Liver (tissue), 9 donors: Measurements from ENCODE around the gene GREB1L. TPM values are rescaled to one million over a fixed set of nuclear protein-coding genes. Genes with fewer than 3 reads are reported as not detected.

ENCODE experiments used
- DNase-seq: peaks from one replicate; pipeline ENCODE4 v3.0.0-alpha.2; 2017; ENCODE audit warnings: low spot score
- H3K27ac ChIP-seq, 2 donors: one replicate each; pipeline ENCODE4 v1.7.0; 2013; ENCODE audit warnings: inconsistent platforms in 2 of 2, low read length in 2 of 2, control low read depth in 1 of 2, low read depth in 1 of 2, mild to moderate bottlenecking in 1 of 2
- H3K27me3 ChIP-seq, 4 donors: one replicate each; pipeline versions ENCODE4 v1.6.1 to v1.7.0; 2013; ENCODE audit warnings: low read length in 3 of 4, inconsistent platforms in 1 of 4, mild to moderate bottlenecking in 1 of 4, moderate library complexity in 1 of 4; ENCODE audit not compliant: control insufficient read depth in 4 of 4, insufficient read depth in 4 of 4
- H3K36me3 ChIP-seq, 4 donors: one replicate each; pipeline versions ENCODE4 v1.6.1 to v1.7.0; 2013; ENCODE audit warnings: low read length in 3 of 4, mild to moderate bottlenecking in 3 of 4, low read depth in 1 of 4, moderate library complexity in 1 of 4; ENCODE audit not compliant: control insufficient read depth in 4 of 4, insufficient read depth in 3 of 4
- H3K4me1 ChIP-seq, 4 donors: one replicate each; pipeline versions ENCODE4 v1.6.1 to v1.7.0; 2013; ENCODE audit warnings: low read length in 3 of 4, mild to moderate bottlenecking in 3 of 4, moderate library complexity in 1 of 4; ENCODE audit not compliant: control insufficient read depth in 4 of 4, insufficient read depth in 4 of 4
- H3K4me3 ChIP-seq, 3 donors: one replicate each; pipeline versions ENCODE4 v1.6.1 to v1.7.0; 2013; ENCODE audit warnings: low read length in 3 of 3, control low read depth in 1 of 3, low read depth in 1 of 3, mild to moderate bottlenecking in 1 of 3
- H3K9ac ChIP-seq, 2 donors: one replicate each; pipeline ENCODE4 v1.7.0; 2013; ENCODE audit warnings: low read length in 2 of 2, mild to moderate bottlenecking in 2 of 2, moderate library complexity in 2 of 2, control low read depth in 1 of 2, low read depth in 1 of 2
- H3K9me3 ChIP-seq, 4 donors: one replicate each; pipeline versions ENCODE4 v1.6.1 to v1.7.0; 2013; ENCODE audit warnings: low read length in 3 of 4; ENCODE audit not compliant: control insufficient read depth in 4 of 4
- EGR1 ChIP-seq, 2 donors: IDR thresholded peaks; 2 replicates each; pipeline ENCODE4 v1.6.1; 2016 to 2018; ENCODE audit warnings: antibody characterized with exemption in 2 of 2, low read depth in 2 of 2
- FOXA1 ChIP-seq: IDR thresholded peaks from 2 replicates; pipeline ENCODE4 v1.6.1; 2016; ENCODE audit warnings: antibody characterized with exemption
- GABPA ChIP-seq, 2 donors: IDR thresholded peaks in 1 of 2; conservative IDR thresholded peaks in 1 of 2; 2 replicates each; pipeline ENCODE4 v1.6.1; 2016; ENCODE audit warnings: antibody characterized with exemption in 2 of 2, mild to moderate bottlenecking in 1 of 2, moderate library complexity in 1 of 2
- HNF4A ChIP-seq, 2 donors: conservative IDR thresholded peaks; 2 replicates each; pipeline ENCODE4 v1.6.1; 2016; ENCODE audit warnings: antibody characterized with exemption in 2 of 2, mild to moderate bottlenecking in 2 of 2
- HNF4G ChIP-seq: IDR thresholded peaks from 2 replicates; pipeline ENCODE4 v1.6.1; 2016; ENCODE audit warnings: antibody characterized with exemption
- JUND ChIP-seq, 2 donors: IDR thresholded peaks; 2 replicates each; pipeline ENCODE4 v1.6.1; 2016; ENCODE audit warnings: antibody characterized with exemption in 2 of 2
- NR2F2 ChIP-seq: IDR thresholded peaks from 2 replicates; pipeline ENCODE4 v1.6.1; 2016; ENCODE audit warnings: antibody characterized with exemption
- RAD21 ChIP-seq, 2 donors: IDR thresholded peaks; 2 replicates each; pipeline ENCODE4 v1.6.1; 2016; ENCODE audit warnings: antibody characterized with exemption in 2 of 2, mild to moderate bottlenecking in 2 of 2
- RXRA ChIP-seq, 2 donors: IDR thresholded peaks; 2 replicates each; pipeline ENCODE4 v1.6.1; 2017 to 2018; ENCODE audit warnings: antibody characterized with exemption in 2 of 2, mild to moderate bottlenecking in 1 of 2
- TAF1 ChIP-seq: conservative IDR thresholded peaks from 2 replicates; pipeline ENCODE4 v1.6.1; 2016; ENCODE audit warnings: antibody characterized with exemption, mild to moderate bottlenecking
- WGBS: extraction: QIAGEN DNeasy Blood & Tissue Kit; methylation state at CpG from one replicate; pipeline ENCODE4 v1.1.7; 2013; 5-methylcytosine and 5-hydroxymethylcytosine counted together
- polyA plus RNA-seq, 2 donors: library from polyadenylated mRNA; stranded (reverse) in 1 of 2; unstranded in 1 of 2; fragments of 200-250 nt in 1 of 2; fragments of >200 nt in 1 of 2; fragmentation: Nextera tagmentation in 1 of 2; extraction: Ambion mirVana in 1 of 2; gene quantifications; one replicate each; pipeline versions ENCODE4 v1.2.1 to v1.2.3, GENCODE V29; 2013 to 2015
- total RNA-seq, 2 donors: library from RNA; depleted of rRNA; stranded (reverse); fragments of >200 nt; gene quantifications; one replicate each; pipeline ENCODE4 v1.2.3, GENCODE V29; 2014
- TF ChIP-seq, protein P1 (sequence below): IDR thresholded peaks from 2 replicates; pipeline ENCODE4 v1.6.1; 2016; ENCODE audit warnings: antibody characterized with exemption
- TF ChIP-seq, protein P2 (sequence below): IDR thresholded peaks from 2 replicates; pipeline ENCODE4 v1.6.1; 2016; ENCODE audit warnings: antibody characterized with exemption
- TF ChIP-seq, protein P3 (sequence below): fragments of 150-350 bp; IDR thresholded peaks from 2 replicates; pipeline ENCODE4 v1.5.1; 2017; ENCODE audit warnings: improper control_type of control experiment, low read depth, low read length; ENCODE audit not compliant: missing input control
- TF ChIP-seq, protein P4 (sequence below): IDR thresholded peaks from 2 replicates; pipeline ENCODE4 v1.6.1; 2016; ENCODE audit warnings: antibody characterized with exemption
- TF ChIP-seq, protein P5 (sequence below): IDR thresholded peaks from 2 replicates; pipeline ENCODE4 v1.6.1; 2016; ENCODE audit warnings: antibody characterized with exemption, mild to moderate bottlenecking
- donor health status: healthy.
- donor health status: healthy.
- donor health status: healthy.
- donor health status: healthy.
- donor health status: healthy.

The GREB1L gene
- total and polyA plus RNA-seq, 4 donors, result 1.2 to 13.1 (median 3.0) TPM

DNA sequence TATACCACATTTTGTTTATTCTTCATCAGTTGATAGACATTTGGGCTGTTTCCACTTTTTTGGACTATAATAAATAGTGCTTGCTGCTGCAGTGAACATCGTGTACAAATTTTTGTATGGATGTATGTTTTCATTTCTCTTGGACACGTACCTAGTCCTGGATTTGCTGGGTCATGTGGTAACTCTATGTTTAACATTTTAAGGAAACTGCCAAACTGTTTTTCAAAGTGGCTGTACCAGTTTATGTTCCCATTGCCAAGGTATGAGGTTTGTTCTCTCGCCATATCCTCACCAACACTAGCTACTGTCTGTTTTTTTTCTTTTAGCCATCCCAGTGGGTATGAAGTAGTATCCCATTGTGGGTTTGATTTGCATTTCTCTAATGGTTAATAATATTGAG is 42.5 kb downstream of the GREB1L start:
- Histone ChIP-seq H3K27me3 (no peaks in the 10 kb centered on the region), H3K4me3 (no peak overlapping the region), H3K4me1 (no peaks in the 10 kb centered on the region), H3K9me3 (no peaks in the 10 kb centered on the region), H3K27ac (no peak overlapping the region), H3K36me3 (no peaks in the 10 kb centered on the region), H3K9ac (no peak overlapping the region)
- DNase-seq, result no peak
- WGBS, result 85% methylated on average over 3 of the region's 3 CpGs
- TF ChIP-seq, protein P1, sequence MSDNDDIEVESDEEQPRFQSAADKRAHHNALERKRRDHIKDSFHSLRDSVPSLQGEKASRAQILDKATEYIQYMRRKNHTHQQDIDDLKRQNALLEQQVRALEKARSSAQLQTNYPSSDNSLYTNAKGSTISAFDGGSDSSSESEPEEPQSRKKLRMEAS, result no peak
- TF ChIP-seq JUND (IDR thresholded peaks at IDR 0.05) (no peak), RAD21 (IDR thresholded peaks at IDR 0.05) (no peak), EGR1 (IDR thresholded peaks at IDR 0.05; ENCODE audit: low read depth in 2 of 2) (no peak), TAF1 (no peak), HNF4A (conservative IDR thresholded peaks at IDR 0.05) (no peak), FOXA1 (no peak), GABPA (IDR thresholded peaks at IDR 0.05 in 1 of 2, conservative IDR thresholded peaks at IDR 0.05 in 1 of 2) (no peak), NR2F2 (no peak)
- TF ChIP-seq, protein P2, sequence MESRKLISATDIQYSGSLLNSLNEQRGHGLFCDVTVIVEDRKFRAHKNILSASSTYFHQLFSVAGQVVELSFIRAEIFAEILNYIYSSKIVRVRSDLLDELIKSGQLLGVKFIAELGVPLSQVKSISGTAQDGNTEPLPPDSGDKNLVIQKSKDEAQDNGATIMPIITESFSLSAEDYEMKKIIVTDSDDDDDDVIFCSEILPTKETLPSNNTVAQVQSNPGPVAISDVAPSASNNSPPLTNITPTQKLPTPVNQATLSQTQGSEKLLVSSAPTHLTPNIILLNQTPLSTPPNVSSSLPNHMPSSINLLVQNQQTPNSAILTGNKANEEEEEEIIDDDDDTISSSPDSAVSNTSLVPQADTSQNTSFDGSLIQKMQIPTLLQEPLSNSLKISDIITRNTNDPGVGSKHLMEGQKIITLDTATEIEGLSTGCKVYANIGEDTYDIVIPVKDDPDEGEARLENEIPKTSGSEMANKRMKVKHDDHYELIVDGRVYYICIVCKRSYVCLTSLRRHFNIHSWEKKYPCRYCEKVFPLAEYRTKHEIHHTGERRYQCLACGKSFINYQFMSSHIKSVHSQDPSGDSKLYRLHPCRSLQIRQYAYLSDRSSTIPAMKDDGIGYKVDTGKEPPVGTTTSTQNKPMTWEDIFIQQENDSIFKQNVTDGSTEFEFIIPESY, result no peak
- TF ChIP-seq, protein P3, sequence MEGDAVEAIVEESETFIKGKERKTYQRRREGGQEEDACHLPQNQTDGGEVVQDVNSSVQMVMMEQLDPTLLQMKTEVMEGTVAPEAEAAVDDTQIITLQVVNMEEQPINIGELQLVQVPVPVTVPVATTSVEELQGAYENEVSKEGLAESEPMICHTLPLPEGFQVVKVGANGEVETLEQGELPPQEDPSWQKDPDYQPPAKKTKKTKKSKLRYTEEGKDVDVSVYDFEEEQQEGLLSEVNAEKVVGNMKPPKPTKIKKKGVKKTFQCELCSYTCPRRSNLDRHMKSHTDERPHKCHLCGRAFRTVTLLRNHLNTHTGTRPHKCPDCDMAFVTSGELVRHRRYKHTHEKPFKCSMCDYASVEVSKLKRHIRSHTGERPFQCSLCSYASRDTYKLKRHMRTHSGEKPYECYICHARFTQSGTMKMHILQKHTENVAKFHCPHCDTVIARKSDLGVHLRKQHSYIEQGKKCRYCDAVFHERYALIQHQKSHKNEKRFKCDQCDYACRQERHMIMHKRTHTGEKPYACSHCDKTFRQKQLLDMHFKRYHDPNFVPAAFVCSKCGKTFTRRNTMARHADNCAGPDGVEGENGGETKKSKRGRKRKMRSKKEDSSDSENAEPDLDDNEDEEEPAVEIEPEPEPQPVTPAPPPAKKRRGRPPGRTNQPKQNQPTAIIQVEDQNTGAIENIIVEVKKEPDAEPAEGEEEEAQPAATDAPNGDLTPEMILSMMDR, result no peak

DNA sequence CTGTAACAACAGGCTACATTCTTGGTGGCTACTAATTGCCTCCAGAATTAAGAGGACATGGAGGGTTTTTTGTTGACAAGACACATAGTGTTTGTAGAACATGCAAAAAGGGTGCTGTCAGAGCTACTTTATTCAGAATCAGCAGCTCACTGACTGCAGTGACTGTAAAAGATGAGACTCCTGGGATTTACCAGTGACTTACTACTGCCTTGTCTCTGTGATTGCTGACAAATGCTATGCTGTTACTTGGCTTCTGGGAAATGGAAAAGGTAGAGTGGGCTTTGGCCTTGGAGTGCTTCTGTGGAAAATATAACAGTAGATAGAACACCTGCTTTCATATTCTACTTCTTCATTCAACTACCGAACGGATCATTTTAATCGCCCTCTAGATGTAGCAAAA is 47.8 kb downstream of the GREB1L start:
- no peak for DNase-seq
- Histone ChIP-seq H3K4me3 (no peak overlapping the region), H3K27me3 (no peaks in the 10 kb centered on the region), H3K36me3 (no peaks in the 10 kb centered on the region), H3K27ac (no peak overlapping the region), H3K4me1 (peaks cover 0 to 10% (median 2%) of the 10 kb centered on the region in 4 donors), H3K9me3 (no peaks in the 10 kb centered on the region), H3K9ac (no peak overlapping the region)
- 99% methylated on average over 3 of the region's 3 CpGs for WGBS
- TF ChIP-seq GABPA (IDR thresholded peaks at IDR 0.05 in 1 of 2, conservative IDR thresholded peaks at IDR 0.05 in 1 of 2) (no peak), HNF4G (no peak), EGR1 (IDR thresholded peaks at IDR 0.05; ENCODE audit: low read depth in 2 of 2) (no peak), HNF4A (conservative IDR thresholded peaks at IDR 0.05) (no peak), NR2F2 (no peak), RAD21 (IDR thresholded peaks at IDR 0.05) (no peak), RXRA (IDR thresholded peaks at IDR 0.05) (no peak), JUND (IDR thresholded peaks at IDR 0.05) (no peak), TAF1 (no peak)
- TF ChIP-seq, protein P4, sequence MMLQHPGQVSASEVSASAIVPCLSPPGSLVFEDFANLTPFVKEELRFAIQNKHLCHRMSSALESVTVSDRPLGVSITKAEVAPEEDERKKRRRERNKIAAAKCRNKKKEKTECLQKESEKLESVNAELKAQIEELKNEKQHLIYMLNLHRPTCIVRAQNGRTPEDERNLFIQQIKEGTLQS, result no peak
- TF ChIP-seq, protein P1, result no peak
- TF ChIP-seq, protein P5, sequence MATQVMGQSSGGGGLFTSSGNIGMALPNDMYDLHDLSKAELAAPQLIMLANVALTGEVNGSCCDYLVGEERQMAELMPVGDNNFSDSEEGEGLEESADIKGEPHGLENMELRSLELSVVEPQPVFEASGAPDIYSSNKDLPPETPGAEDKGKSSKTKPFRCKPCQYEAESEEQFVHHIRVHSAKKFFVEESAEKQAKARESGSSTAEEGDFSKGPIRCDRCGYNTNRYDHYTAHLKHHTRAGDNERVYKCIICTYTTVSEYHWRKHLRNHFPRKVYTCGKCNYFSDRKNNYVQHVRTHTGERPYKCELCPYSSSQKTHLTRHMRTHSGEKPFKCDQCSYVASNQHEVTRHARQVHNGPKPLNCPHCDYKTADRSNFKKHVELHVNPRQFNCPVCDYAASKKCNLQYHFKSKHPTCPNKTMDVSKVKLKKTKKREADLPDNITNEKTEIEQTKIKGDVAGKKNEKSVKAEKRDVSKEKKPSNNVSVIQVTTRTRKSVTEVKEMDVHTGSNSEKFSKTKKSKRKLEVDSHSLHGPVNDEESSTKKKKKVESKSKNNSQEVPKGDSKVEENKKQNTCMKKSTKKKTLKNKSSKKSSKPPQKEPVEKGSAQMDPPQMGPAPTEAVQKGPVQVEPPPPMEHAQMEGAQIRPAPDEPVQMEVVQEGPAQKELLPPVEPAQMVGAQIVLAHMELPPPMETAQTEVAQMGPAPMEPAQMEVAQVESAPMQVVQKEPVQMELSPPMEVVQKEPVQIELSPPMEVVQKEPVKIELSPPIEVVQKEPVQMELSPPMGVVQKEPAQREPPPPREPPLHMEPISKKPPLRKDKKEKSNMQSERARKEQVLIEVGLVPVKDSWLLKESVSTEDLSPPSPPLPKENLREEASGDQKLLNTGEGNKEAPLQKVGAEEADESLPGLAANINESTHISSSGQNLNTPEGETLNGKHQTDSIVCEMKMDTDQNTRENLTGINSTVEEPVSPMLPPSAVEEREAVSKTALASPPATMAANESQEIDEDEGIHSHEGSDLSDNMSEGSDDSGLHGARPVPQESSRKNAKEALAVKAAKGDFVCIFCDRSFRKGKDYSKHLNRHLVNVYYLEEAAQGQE, result no peak
- TF ChIP-seq, protein P2, result no peak
